AG04449 (cell line): ENCODE results near the gene ADGRL3.

Experiments
- CTCF ChIA-PET: fragments of 350-600 bp; formaldehyde crosslinking; extraction: SDS; loops from one replicate; lab custom pipeline; 2021; ENCODE audit warnings: antibody characterized with exemption; lab: Yijun Ruan, JAX
- POLR2A ChIA-PET: fragments of 400-600, 350-600 bp; formaldehyde crosslinking; extraction: SDS; loops from one replicate; lab custom pipeline; 2020; ENCODE audit warnings: antibody characterized with exemption, inconsistent platforms; lab: Yijun Ruan, JAX
- DNase-seq: peaks from one replicate; pipeline ENCODE4 v3.0.0-alpha.2; 2010; ENCODE audit warnings: low read depth, low spot score
- H3K4me3 ChIP-seq: 2 replicates; pipeline ENCODE4 v1.5.1; 2011; ENCODE audit warnings: low read depth, mild to moderate bottlenecking, control low read depth, low read length
- CTCF ChIP-seq: IDR thresholded peaks from one replicate; pipeline ENCODE4 v1.5.1; 2011; ENCODE audit warnings: mild to moderate bottlenecking, moderate library complexity, low read length, control low read depth, inconsistent platforms; ENCODE audit not compliant: insufficient read depth; ENCODE audit errors: missing control alignments

ADGRL3 gene

GRCh38 chr4:61511716-61512488 is 311.8 kb downstream of the ADGRL3 start:
- DNase-seq, result no peak
- no peak overlapping the region for H3K4me3 ChIP-seq
- CTCF ChIA-PET, result no interaction called here
- no peak for TF ChIP-seq CTCF
- POLR2A ChIA-PET, result no interaction called here

GRCh38 chr4:61514991-61515390 is 314.9 kb downstream of the ADGRL3 start:
- DNase-seq, result no peak
- POLR2A ChIA-PET, result no interaction called here

GRCh38 chr4:61517144-61517543 is 317.0 kb downstream of the ADGRL3 start:
- DNase-seq, result no peak
- no peak for TF ChIP-seq CTCF
- no peak overlapping the region for H3K4me3 ChIP-seq
- CTCF ChIA-PET, result no interaction called here
- POLR2A ChIA-PET, result no interaction called here

More at GRCh38 chr4:61514991-61515390, 314.9 kb downstream of the ADGRL3 start:
- no peak overlapping the region for H3K4me3 ChIP-seq
- CTCF ChIA-PET, result no interaction called here
- no peak for TF ChIP-seq CTCF

- no peak overlapping the region for H3K4me3 ChIP-seq
- CTCF ChIA-PET, result no interaction called here
- DNase-seq, result no peak
- POLR2A ChIA-PET, result no interaction called here
- TF ChIP-seq CTCF, result no peak
These were observed 320.0 kb downstream of the ADGRL3 start for GRCh38 chr4:61520166-61520565.

- H3K4me3 ChIP-seq, result no peak overlapping the region
- POLR2A ChIA-PET, result no interaction called here
- TF ChIP-seq CTCF, result no peak
- CTCF ChIA-PET, result no interaction called here
- no peak for DNase-seq
These were observed 320.6 kb downstream of the ADGRL3 start for GRCh38 chr4:61520681-61521160.

GRCh38 chr4:61521451-61521850 is 321.3 kb downstream of the ADGRL3 start:
- no peak for TF ChIP-seq CTCF
- no peak overlapping the region for H3K4me3 ChIP-seq
- DNase-seq, result no peak
- ChIA-PET POLR2A (no interaction called here), CTCF (no interaction called here)
